GM19238 (cell line): ENCODE data around the gene CLCN1.

Source experiments
- DNase-seq: peaks from one replicate; pipeline ENCODE4 v3.0.0; 2011; ENCODE audit warnings: low spot score; ENCODE audit not compliant: insufficient read length

The CLCN1 gene

DNA sequence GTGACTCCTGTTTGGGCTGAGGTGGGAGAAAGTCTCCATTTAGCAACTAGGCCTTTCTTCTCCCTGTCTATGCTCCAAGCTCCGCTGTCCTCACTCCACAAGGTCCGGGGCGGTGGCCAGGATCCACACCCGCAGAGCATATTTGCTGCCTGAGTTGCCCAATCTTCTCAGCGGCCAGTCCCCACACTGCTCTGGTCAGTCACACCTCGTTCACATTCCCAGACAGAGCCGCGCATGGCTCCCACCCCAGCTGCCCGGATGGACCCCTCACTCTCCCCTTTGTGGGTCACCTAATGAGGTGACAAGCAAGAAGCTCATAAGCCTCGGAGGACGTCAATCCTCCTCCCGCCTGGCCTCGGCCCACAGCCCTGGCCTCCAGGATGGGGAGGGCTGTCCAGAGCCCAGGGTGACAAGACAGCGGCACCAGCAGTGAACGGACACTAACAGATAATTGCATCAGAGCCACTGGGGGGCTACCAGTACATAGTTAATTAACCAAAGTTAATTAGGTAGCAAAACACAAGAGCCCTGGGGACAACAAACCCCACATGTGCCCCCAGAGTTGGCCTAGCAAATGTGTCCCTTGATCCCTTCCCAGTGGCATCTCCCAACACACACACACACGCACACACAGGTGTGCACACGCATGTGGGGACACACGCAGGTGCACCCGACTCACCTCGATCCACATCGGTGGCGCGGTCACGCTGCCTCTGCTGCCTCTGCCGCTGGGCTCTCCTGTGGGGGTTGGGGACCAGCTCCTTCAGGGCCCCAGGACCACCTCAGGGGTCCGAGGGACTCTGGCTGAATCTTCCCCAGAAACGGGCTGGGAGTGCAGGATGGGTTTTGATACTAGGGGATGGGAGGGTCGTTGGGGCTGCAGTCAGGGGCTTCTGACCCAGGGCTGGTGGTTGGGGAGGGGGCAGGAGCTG, 81.0 kb downstream of the CLCN1 start:
- no peak for DNase-seq

DNA sequence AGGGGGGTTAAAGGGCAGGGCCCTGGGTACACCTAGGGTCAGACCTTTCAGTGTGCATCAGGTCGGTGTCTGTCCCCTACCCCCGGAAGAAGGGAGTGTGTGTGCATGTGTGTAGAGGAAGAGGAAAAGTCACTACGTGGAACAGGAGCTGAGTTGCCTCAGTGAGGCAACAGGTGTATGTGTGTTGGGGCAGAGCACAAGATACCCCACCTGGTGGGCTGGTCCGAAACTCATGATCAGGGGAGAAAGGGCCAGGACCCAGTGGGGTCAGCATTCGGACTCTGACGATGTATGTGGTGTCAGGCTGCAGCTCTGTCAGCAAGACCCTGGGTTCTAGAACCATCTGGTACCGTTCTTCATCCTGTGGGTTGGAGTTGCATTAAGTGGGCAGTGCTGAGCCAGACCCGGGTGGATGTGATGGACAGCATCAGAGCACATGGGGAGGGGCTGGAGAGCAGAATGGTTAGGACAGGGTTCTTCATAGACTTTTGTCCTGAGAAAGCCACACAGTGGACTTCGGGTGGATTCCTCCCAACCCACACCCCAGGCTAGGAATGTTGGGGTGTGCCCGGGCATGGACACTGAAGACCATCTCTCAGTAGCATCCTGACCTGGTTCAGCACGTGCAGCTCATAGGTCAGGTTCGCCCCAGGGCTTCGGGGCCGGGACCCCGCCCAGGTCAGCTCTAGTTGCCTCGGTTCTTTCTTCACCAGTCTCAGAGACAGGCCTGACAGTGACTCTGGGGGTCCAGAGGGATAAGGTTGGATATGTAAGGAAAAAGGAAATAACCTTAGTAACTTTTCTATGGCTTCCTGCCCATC, 82.0 kb downstream of the CLCN1 start:
- no peak for DNase-seq

DNA sequence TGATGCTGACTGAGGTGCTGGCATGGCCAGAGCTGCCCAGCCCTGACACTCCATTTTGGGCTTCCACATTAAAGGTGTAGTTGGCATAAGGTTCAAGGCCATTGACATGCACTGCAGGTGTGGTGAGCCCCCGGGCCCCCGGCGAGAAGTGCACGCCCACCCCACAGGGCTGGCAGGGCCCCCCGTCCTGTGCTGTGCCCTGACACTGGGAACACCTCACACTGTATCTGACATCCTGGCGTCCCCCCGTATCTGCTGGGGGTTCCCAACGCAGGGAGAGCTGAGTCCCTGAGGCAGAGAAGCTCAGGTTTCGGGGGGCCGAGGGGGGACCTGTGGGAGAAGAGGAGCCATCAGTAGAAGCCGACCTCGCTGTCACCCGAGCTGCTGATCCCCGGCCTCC, 82.7 kb downstream of the CLCN1 start:
- no peak for DNase-seq

DNA sequence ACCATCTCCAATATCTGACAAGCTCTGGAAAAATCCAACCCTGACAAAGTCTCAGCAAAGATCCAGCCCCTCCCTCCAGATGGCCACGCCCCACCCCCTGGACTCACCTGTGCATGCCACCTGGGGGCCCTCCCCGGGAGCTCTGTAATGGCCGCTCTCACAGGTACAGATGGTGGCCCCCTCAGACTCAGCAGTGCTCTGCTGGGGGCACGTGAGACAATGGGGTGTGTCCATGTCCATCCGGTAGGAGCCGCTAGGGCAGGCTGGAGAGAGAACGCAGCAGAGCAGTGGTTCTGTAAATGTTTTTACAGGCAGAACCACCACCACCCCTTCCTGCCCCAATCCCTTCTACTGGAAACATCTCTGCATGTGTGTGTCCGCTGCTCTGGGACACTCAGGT, 83.2 kb downstream of the CLCN1 start:
- DNase-seq = no peak

DNA sequence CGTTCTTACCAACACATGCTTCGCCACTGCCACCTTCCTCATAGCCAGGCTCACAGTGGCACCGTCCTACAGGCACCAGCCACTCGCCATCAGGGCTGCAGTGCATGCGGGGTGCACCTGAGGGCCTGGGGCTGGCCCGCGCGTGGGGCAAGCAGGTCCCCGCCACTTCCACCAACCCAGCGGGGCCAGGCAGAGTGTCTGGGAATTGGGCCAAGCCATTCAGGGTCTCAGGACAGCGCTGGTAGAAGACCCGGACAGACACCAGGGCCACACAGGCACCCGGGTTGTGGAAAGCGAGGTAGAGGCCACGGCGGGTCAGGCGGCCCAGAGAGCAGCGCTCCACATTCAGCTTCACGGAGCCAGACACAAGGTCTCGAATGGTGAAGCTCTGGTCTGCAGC, 83.7 kb downstream of the CLCN1 start:
- no peak for DNase-seq

DNA sequence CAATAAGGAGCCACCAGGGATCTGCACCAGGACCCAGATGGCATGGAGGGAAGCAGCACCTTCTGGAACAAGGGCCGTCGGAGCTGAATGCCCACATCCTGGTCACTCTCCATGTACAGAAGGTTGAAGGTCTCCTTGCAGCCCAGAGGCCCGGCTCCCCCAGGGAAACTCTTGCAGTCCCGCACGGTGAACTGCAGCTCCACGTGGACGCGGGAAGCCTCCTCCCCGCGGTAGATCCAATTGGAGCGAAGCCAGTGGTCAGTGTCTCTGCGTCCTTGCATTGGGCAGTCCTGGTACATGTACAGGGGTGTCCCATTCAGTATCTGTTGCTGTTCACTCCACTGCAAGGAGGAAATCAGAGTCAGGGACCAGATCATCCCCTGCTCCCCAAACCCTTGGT, 85.4 kb downstream of the CLCN1 start:
- DNase-seq = no peak
